K562 (cell line): Measurements from ENCODE around the gene ZNF557. TPM values are rescaled to one million over a fixed set of nuclear protein-coding genes. Genes with fewer than 3 reads are reported as not detected.
A peak's percentile ranks its signal among the peaks of the same experiment; 100 is the strongest.

Source experiments
- ATAC-seq: fragments of 200-7000 bp; cut with Tn5 transposase; 3 replicates; pipeline ENCODE4 v1.9.1; 2020; ENCODE audit warnings: moderate library complexity
- BruUV-seq: library from RNA; stranded (reverse); fragments of 400-500 nt; replicated peaks from 2 replicates; lab custom pipeline; 2021; lab: Mats Ljungman, UMichigan
- CTCF ChIA-PET: fragments of 300-600 bp; formaldehyde crosslinking; extraction: SDS; loops from one replicate; lab custom pipeline; 2021; ENCODE audit warnings: low intra/inter-chr PET ratio; lab: Yijun Ruan, JAX
- POLR2A ChIA-PET: fragments of 300-600, 350-650 bp; sonication (Branson Sonifier 250); formaldehyde crosslinking; extraction: SDS; loops from one replicate; lab custom pipeline; 2021; ENCODE audit warnings: antibody characterized with exemption, inconsistent platforms; lab: Yijun Ruan, JAX
- DNase-seq, 4 experiments: peaks; one replicate each; pipeline versions ENCODE4 v3.0.0 to v3.0.0-alpha.2; 2011 to 2018; ENCODE audit warnings: low spot score in 3 of 4, mixed read lengths in 3 of 4; ENCODE audit errors: extremely low read depth in 1 of 4
- FAIRE-seq: peaks from 2 replicates; lab custom pipeline; 2011; peaks lifted over from hg19 to GRCh38; lab: Jason Lieb, UNC
- H2AFZ ChIP-seq: 2 replicates; pipeline ENCODE4 v1.6.0; 2011; ENCODE audit warnings: low read depth, low read length, control low read depth, inconsistent platforms
- H3K27ac ChIP-seq: fragments of 200-600 bp; 3 replicates; pipeline ENCODE4 v1.8.0; 2011; ENCODE audit warnings: low read depth, mild to moderate bottlenecking, control low read depth, inconsistent platforms, low read length, moderate library complexity, mixed read lengths; ENCODE audit errors: extremely low read depth
- H3K27me3 ChIP-seq, 2 experiments: fragments of 300-600 bp in 1 of 2; 2 replicates in 1 of 2; 3 replicates in 1 of 2; pipeline versions ENCODE4 v1.6.0 to v1.8.0; 2011; ENCODE audit warnings: inconsistent platforms in 2 of 2, low read length in 2 of 2, mild to moderate bottlenecking in 1 of 2, mixed read lengths in 1 of 2, moderate library complexity in 1 of 2; ENCODE audit not compliant: control insufficient read depth in 2 of 2, insufficient read depth in 2 of 2
- H3K36me3 ChIP-seq: fragments of 300-600 bp; 3 replicates; pipeline ENCODE4 v1.8.0; 2011; ENCODE audit warnings: mild to moderate bottlenecking, low read length, inconsistent platforms; ENCODE audit not compliant: control insufficient read depth, insufficient read depth
- H3K4me1 ChIP-seq, 2 experiments: fragments of 200-600 bp in 1 of 2; replicated peaks in 1 of 2; 2 replicates in 1 of 2; 3 replicates in 1 of 2; pipeline versions ENCODE4 v1.5.1 to v1.8.0; 2011; ENCODE audit warnings: inconsistent platforms in 2 of 2, low read length in 2 of 2, mild to moderate bottlenecking in 1 of 2, mixed read lengths in 1 of 2, moderate library complexity in 1 of 2; ENCODE audit not compliant: control insufficient read depth in 2 of 2, insufficient read depth in 2 of 2
- H3K4me2 ChIP-seq: 2 replicates; pipeline ENCODE4 v1.6.1; 2011; ENCODE audit warnings: low read length, control low read depth, inconsistent platforms, mixed read lengths; ENCODE audit not compliant: insufficient read depth
- H3K4me3 ChIP-seq: fragments of 200-600 bp; sonication (generic), shearing (Covaris generic); 2 replicates; pipeline ENCODE4 v1.5.1; 2016; ENCODE audit warnings: control low read depth, inconsistent platforms
- H3K79me2 ChIP-seq: fragments of 200-600 bp; 3 replicates; pipeline ENCODE4 v1.8.0; 2011; ENCODE audit warnings: low read length, inconsistent platforms; ENCODE audit not compliant: control insufficient read depth, insufficient read depth
- H3K9ac ChIP-seq, 2 experiments: 2 replicates each; pipeline versions ENCODE4 v1.6.0 to v1.6.1; 2011; ENCODE audit warnings: low read depth in 2 of 2, low read length in 2 of 2, control low read depth in 1 of 2, inconsistent platforms in 1 of 2, mild to moderate bottlenecking in 1 of 2, mixed read lengths in 1 of 2; ENCODE audit not compliant: insufficient read depth in 1 of 2
- H3K9me1 ChIP-seq: one replicate; pipeline ENCODE4 v1.6.0; 2011; ENCODE audit warnings: inconsistent platforms, mild to moderate bottlenecking, low read length, moderate library complexity; ENCODE audit not compliant: control insufficient read depth, insufficient read depth
- H3K9me3 ChIP-seq: replicated peaks from 2 replicates; pipeline ENCODE4 v1.5.1; 2011; ENCODE audit warnings: low read depth, low read length, inconsistent platforms; ENCODE audit not compliant: control insufficient read depth, insufficient read depth
- H4K20me1 ChIP-seq: replicated peaks from 2 replicates; pipeline ENCODE4 v1.6.1; 2011; ENCODE audit warnings: low read length, inconsistent platforms, mixed read lengths; ENCODE audit not compliant: control insufficient read depth, insufficient read depth
- YY1 ChIP-seq, 3 experiments: IDR thresholded peaks; 2 replicates each; pipeline ENCODE4 v1.6.1; 2011; ENCODE audit warnings: low read length in 2 of 3, mild to moderate bottlenecking in 2 of 3, moderate library complexity in 2 of 3, borderline replicate concordance in 1 of 3, control low read depth in 1 of 3, low read depth in 1 of 3; ENCODE audit not compliant: insufficient read depth in 3 of 3, insufficient replicate concordance in 2 of 3, control insufficient read depth in 1 of 3, insufficient read length in 1 of 3; ENCODE audit errors: extremely low read depth in 1 of 3
- ZBTB5 ChIP-seq: fragments of 450-650 bp; IDR thresholded peaks from 2 replicates; pipeline ENCODE4 v1.6.1; 2017; ENCODE audit warnings: antibody characterized with exemption
- WGBS: fragments of 100-300 bp; shearing (Covaris generic); methylation state at CpG from one replicate; pipeline ENCODE4 v1.1.6; 2016; ENCODE audit warnings: low coverage, mixed read lengths; ENCODE audit not compliant: insufficient coverage; ENCODE audit errors: missing lambda C conversion rate; 5-methylcytosine and 5-hydroxymethylcytosine counted together
- in situ Hi-C: fragments of 300-500 bp; cut with MboI; formaldehyde crosslinking; loops from 4 replicates; pipeline ENCODE4 v1.15.0; 2018; ENCODE audit warnings: inconsistent platforms, mixed read lengths
- intact Hi-C: fragments of 100-400 bp; cut with micrococcal nuclease; formaldehyde crosslinking; loops from 2 replicates; pipeline ENCODE4 v1.14.2; 2022
- polyA plus RNA-seq, 8 experiments: library from polyadenylated mRNA; depleted of rRNA in 4 of 8; stranded (reverse) in 5 of 8; unstranded in 3 of 8; fragments of >200 nt; fragmentation: Nextera tagmentation in 2 of 8; fragmentation: Illumina TruSeq in 1 of 8; extraction: Ambion mirVana in 2 of 8; extraction: Trizol in 1 of 8; gene quantifications; 2 replicates each; pipeline versions ENCODE4 v1.2.1 to v1.2.3, GENCODE V29; 2011 to 2014; ENCODE audit warnings: inconsistent platforms in 1 of 8, missing spikeins in 1 of 8
- total RNA-seq, 7 experiments: library from RNA; depleted of rRNA in 6 of 7; stranded (reverse); fragments of >200 nt in 6 of 7; fragmentation: Illumina TruSeq in 2 of 7; extraction: Trizol in 2 of 7; gene quantifications; 2 replicates each; pipeline versions ENCODE4 v1.2.1 to v1.2.3, GENCODE V29; 2011 to 2021; ENCODE audit warnings: low replicate concordance in 1 of 7

Gene ZNF557
- total and polyA plus RNA-seq, 9 of the 15 experiments (the other 6 are each of a cell fraction or from before 2014, with no cell fraction given), result 2.2 to 6.6 (median 4.4) TPM

- Histone ChIP-seq H3K27me3 (peaks cover under 1 to 5% of the 10 kb centered on the region in 2 experiments; a peak in 3 of 5 replicates), H3K4me2 (peak overlapping the region; percentile 88; the same call in 1 of the 2 replicates), H3K9me1 (no peaks in the 10 kb centered on the region), H3K79me2 (no peaks in the 10 kb centered on the region), H3K36me3 (no peaks in the 10 kb centered on the region), H3K9me3 (peaks cover 15% of the 10 kb centered on the region; the same call in 1 of the 2 replicates), H3K4me3 (0 out of 2 replicates have a peak overlapping the region, but pooled peaks have one; percentile 60), H3K9ac (no peak overlapping the region), H2AFZ (peak overlapping the region; percentile 95), H3K27ac (no peak overlapping the region), H3K4me1 (peaks cover 6 to 11% of the 10 kb centered on the region in 2 experiments; a peak in 3 of 5 replicates), H4K20me1 (no peaks in the 10 kb centered on the region)
- WGBS, result 78% methylated on average over 3 of the region's 3 CpGs
- ChIA-PET POLR2A (interaction anchor here (1.4 kb wide), 1 partner anchor 13 kb away, joined by 5 read pairs; no protein-coding TSS in a partner anchor), CTCF (no interaction called here)
- FAIRE-seq (no peak), ATAC-seq (no peak), DNase-seq (no peak)
- TSS peak; percentile 83 for BruUV-seq
- TF ChIP-seq YY1 (IDR thresholded peaks at IDR 0.05; ENCODE audit: borderline replicate concordance in 1 of 3, control insufficient read depth in 1 of 3, extremely low read depth in 1 of 3, insufficient read depth in 3 of 3, insufficient read length in 1 of 3, insufficient replicate concordance in 2 of 3, low read depth in 1 of 3, low read length in 2 of 3) (peak in 1 of 3 experiments; percentile 61), ZBTB5 (no peak)
- intact Hi-C loops (no loop called here), in situ Hi-C loops (no loop called here)
These were observed 28.6 kb downstream of the ZNF557 start for GRCh38 chr19:7098096-7098495.
